ENCODE data around the gene HADHA.

DNA sequence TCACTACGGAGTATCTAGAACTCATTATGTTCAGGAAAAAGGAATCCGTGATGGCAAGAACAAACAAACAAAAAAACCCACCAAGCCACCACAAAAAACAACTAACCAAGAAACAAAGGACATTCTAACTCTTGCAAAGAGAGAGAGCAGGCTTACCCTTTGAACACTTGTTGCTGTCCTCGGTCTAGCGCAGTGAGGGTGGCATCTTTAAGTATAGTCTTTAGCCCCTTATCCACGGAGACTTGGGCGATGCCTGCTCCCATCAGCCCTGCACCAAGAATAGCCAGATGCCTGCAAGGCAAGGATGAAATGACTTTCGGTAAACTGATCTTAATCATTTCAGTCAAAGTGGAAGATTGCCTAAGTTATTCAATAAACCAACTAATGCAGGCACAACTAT, 40.5 kb downstream of the HADHA start:
- TF ChIP-seq, protein P1, sequence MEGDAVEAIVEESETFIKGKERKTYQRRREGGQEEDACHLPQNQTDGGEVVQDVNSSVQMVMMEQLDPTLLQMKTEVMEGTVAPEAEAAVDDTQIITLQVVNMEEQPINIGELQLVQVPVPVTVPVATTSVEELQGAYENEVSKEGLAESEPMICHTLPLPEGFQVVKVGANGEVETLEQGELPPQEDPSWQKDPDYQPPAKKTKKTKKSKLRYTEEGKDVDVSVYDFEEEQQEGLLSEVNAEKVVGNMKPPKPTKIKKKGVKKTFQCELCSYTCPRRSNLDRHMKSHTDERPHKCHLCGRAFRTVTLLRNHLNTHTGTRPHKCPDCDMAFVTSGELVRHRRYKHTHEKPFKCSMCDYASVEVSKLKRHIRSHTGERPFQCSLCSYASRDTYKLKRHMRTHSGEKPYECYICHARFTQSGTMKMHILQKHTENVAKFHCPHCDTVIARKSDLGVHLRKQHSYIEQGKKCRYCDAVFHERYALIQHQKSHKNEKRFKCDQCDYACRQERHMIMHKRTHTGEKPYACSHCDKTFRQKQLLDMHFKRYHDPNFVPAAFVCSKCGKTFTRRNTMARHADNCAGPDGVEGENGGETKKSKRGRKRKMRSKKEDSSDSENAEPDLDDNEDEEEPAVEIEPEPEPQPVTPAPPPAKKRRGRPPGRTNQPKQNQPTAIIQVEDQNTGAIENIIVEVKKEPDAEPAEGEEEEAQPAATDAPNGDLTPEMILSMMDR (IDR thresholded peaks at IDR 0.05) = no peak
- TF ChIP-seq POLR2A (IDR thresholded peaks at IDR 0.05) = no peak
